22Rv1 (cell line): Measurements from ENCODE around the gene UNC5B.

Experiments
- H3K27ac ChIP-seq: fragments of 450-650 bp; 2 replicates; pipeline ENCODE4 v1.5.1; 2017
- CTCF ChIP-seq: fragments of 450-650 bp; IDR thresholded peaks from 2 replicates; pipeline ENCODE4 v1.5.1; 2017; ENCODE audit warnings: mild to moderate bottlenecking
- ZFX ChIP-seq: fragments of 450-650 bp; IDR thresholded peaks from 2 replicates; pipeline ENCODE4 v1.6.1; 2017; ENCODE audit warnings: antibody characterized with exemption, borderline replicate concordance

The UNC5B gene

GRCh38 chr10:71201849-71202248 lies 10.5 kb upstream of the UNC5B start:
- H3K27ac ChIP-seq = no peak overlapping the region
- TF ChIP-seq CTCF = no peak
- no peak for TF ChIP-seq ZFX

- no peak overlapping the region for H3K27ac ChIP-seq
Measured at GRCh38 chr10:71202314-71202713, 10.1 kb upstream of the UNC5B start.

GRCh38 chr10:71203124-71203523 lies 9.2 kb upstream of the UNC5B start:
- no peak overlapping the region for H3K27ac ChIP-seq
- TF ChIP-seq CTCF = no peak
- TF ChIP-seq ZFX = no peak

More at GRCh38 chr10:71202314-71202713, 10.1 kb upstream of the UNC5B start:
- no peak for TF ChIP-seq CTCF
- TF ChIP-seq ZFX = no peak

GRCh38 chr10:71203716-71204115 lies 8.7 kb upstream of the UNC5B start:
- TF ChIP-seq ZFX = no peak
- no peak for TF ChIP-seq CTCF

GRCh38 chr10:71204746-71205145 lies 7.6 kb upstream of the UNC5B start:
- no peak overlapping the region for H3K27ac ChIP-seq
- TF ChIP-seq ZFX (no peak), CTCF (no peak)

More at GRCh38 chr10:71203716-71204115, 8.7 kb upstream of the UNC5B start:
- H3K27ac ChIP-seq = no peak overlapping the region

GRCh38 chr10:71205468-71205867 lies 6.9 kb upstream of the UNC5B start:
- H3K27ac ChIP-seq = no peak overlapping the region
- no peak for TF ChIP-seq ZFX
- no peak for TF ChIP-seq CTCF

- TF ChIP-seq ZFX (no peak), CTCF (no peak)
Measured at GRCh38 chr10:71206911-71207310, 5.5 kb upstream of the UNC5B start.

More at GRCh38 chr10:71206911-71207310, 5.5 kb upstream of the UNC5B start:
- no peak overlapping the region for H3K27ac ChIP-seq
